ENCODE data around the gene ZNF343. TPM values are rescaled to one million over a fixed set of nuclear protein-coding genes. Genes with fewer than 3 reads are reported as not detected.
"Not testable (repeated sequence)": the region's sequence is repeated elsewhere in the genome, so short reads cannot be mapped to it uniquely, and the experiment has no call there.

The ZNF343 gene
- polyA plus RNA-seq, 1 donor from 2014 or later = 8.5 TPM

DNA sequence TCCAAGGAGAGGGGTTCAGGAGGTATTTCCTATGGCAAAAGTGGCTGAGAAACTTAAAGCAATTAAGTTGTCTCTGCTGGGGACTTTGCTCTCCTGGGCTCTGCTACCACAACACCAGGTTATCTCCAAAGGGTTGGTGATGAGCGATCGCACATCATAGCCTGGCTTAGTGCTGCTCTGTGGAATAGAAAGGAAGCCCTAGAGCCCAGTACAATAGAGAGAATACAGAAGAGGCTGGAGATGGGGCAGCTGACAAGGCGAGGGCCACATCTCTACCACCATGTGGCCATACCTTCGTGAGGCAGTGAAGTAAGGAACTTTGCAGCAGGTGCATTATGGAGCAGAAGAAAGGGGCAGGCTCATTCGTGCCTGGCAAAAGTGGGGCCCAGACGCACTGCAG is 19.0 kb upstream of the ZNF343 start:
- Mint-ChIP-seq H3K27ac (no peak overlapping the region), H3K4me1 (peaks cover 2 to 11% (median 8%) of the 10 kb centered on the region in 3 donors), H3K27me3 (peaks cover 3% of the 10 kb centered on the region), H3K36me3 (no peaks in the 10 kb centered on the region), H3K4me3 (peak overlapping the region in 1 of 4 donors; percentile 13), H3K9me3 (peaks cover 0 to 8% (median 0%) of the 10 kb centered on the region in 3 donors)

DNA sequence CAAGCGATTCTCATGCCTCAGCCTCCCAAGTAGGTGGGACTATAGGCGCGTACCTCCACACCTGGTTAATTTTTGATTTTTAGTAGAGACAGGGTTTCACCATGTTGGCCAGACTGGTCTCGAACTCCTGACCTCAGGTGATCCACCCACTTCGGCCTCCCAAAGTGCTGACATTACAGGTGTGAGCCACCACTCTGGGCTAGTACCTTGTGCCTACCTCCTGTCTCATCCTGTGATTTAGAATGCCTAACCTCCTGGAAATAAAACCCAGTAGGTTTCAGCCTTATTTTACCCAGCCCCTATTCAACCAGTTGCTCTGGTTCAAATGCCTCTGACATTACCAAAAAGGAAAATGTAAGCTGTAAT is 17.5 kb upstream of the ZNF343 start:
- H3K27me3 Mint-ChIP-seq, H3K9me3 Mint-ChIP-seq, H3K36me3 Mint-ChIP-seq: not testable (repeated sequence)
- peak overlapping the region in 1 of 3 donors; percentile 11 for H3K27ac Mint-ChIP-seq
- H3K4me3 Mint-ChIP-seq = peak overlapping the region in 1 of 4 donors; percentile 78
- peaks cover 5 to 15% (median 8%) of the 10 kb centered on the region in 3 donors for H3K4me1 Mint-ChIP-seq

DNA sequence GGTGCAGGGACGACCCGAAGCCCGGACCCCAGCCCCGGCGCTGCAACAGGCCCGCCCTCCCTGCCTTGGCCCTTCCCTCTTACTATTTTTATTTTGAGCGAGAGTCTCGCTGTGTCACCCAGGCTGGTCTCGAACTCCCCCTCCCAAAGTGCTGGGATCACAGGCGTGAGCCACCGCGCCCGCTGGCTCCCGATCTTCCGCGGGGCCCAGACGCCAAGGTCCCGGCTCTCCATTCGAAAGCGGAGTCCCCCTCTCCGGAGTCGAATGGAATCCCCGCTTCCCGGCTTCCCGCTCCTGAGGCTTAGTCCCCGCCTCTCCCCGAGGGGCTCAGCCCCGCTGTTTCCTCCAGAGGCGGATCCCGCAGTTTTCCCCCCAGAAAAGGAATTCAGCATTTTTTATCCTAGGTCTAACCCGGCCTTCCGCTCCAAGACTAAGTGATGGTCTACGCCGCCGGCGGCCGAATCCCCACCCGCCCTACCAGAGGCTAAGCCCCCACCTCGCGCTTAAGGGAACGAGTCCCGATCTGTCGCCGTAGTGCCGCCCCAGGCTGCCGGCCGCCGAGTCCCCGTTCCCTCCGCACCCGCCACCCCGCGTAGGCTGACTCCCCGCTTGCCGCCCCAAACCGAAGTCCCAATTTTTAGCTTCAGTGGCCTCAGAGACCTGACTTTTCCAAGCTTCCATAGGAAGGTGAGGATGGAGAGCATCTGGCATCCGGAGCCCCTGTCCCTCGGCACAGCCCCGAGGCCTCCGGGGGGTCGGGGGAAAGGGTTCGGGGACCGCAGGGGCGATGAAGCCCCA is 16.2 kb upstream of the ZNF343 start:
- no peaks in the 10 kb centered on the region for H3K36me3 Mint-ChIP-seq
- H3K4me3 Mint-ChIP-seq = peak overlapping the region; percentile 86 to 96 (median 94)
- peak overlapping the region in 2 of 3 donors; percentile 23 to 85 for H3K27ac Mint-ChIP-seq
- peaks cover 0 to 5% (median 0%) of the 10 kb centered on the region in 3 donors for H3K9me3 Mint-ChIP-seq
- peaks cover 5 to 13% (median 8%) of the 10 kb centered on the region in 3 donors for H3K4me1 Mint-ChIP-seq
- H3K27me3 Mint-ChIP-seq = peaks cover 3% of the 10 kb centered on the region

DNA sequence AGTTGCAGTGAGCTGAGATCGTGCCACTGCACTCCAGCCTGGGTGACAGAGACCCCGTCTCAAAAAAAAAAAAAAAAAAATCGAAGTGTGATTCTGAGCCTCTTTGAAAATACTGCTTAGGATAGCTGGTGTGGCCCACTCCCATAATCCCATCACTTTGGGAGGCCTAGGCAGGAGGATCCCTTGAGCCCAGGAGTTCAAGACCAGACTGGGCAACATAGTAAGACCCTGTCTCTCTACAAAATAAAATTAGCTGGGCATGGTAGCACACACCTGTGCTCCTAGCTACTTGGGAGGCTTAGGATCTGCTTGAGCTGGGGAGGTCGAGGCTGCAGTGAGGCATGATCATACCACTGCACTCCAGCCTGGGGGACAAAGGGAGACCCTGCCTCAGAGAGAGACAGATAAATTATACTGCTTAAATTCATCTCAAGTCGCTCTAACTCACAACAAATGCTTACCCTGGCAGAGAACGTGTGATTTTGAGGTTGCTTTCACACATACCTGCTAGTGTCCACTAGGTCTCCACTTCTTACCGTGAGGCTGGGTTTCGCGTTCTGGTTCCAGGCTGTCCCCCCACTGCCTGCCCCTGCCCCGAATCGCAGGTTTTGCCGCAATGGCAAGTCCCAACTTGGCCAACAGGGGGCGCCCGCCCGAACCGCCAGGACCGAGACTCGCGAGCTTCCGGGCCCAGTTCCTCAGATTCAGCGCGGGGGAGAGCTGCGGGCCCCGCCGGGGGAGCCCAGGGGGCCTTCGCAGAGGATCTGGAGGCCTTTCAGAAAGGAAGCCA is 15.4 kb upstream of the ZNF343 start:
- Mint-ChIP-seq H3K27me3 (peaks cover 3% of the 10 kb centered on the region), H3K4me1 (peaks cover 5 to 11% (median 8%) of the 10 kb centered on the region in 3 donors), H3K27ac (peak overlapping the region in 1 of 3 donors; percentile 71), H3K9me3 (no peaks in the 10 kb centered on the region), H3K4me3 (peak overlapping the region; percentile 86 to 96 (median 94)), H3K36me3 (no peaks in the 10 kb centered on the region)

DNA sequence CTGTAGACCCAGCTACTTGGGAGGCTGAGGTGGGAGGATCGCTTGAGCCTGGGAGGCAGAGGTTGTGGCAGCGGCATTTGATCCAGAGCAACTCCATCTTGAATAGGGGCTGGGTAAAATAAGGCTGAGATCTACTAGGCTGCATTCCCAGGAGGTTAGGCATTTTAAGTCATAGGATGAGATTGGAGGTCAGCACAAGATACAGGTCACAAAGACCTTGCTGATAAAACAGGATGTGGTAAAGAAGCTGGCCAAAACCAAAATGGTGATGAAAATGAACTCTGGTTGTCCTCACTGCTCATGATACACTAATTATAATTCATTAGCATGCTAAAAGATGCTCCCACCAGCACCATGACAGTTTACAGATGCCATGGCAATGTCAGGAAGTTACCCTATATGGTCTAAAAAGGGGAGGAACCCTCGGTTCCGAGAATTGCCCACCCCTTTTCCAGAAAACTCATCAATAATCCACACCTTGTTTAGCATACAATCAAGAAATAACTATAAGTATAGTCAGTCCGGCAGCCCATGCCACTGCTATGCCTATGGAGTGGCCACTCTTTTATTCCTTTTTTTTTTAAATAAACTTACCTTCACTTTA is 14.2 kb upstream of the ZNF343 start:
- not testable (repeated sequence) for H3K27me3 Mint-ChIP-seq, H3K27ac Mint-ChIP-seq, H3K36me3 Mint-ChIP-seq, H3K9me3 Mint-ChIP-seq
- Mint-ChIP-seq H3K4me1 (peaks cover 5 to 11% (median 8%) of the 10 kb centered on the region in 3 donors), H3K4me3 (peak overlapping the region in 2 of 4 donors; percentile 11 to 48)

DNA sequence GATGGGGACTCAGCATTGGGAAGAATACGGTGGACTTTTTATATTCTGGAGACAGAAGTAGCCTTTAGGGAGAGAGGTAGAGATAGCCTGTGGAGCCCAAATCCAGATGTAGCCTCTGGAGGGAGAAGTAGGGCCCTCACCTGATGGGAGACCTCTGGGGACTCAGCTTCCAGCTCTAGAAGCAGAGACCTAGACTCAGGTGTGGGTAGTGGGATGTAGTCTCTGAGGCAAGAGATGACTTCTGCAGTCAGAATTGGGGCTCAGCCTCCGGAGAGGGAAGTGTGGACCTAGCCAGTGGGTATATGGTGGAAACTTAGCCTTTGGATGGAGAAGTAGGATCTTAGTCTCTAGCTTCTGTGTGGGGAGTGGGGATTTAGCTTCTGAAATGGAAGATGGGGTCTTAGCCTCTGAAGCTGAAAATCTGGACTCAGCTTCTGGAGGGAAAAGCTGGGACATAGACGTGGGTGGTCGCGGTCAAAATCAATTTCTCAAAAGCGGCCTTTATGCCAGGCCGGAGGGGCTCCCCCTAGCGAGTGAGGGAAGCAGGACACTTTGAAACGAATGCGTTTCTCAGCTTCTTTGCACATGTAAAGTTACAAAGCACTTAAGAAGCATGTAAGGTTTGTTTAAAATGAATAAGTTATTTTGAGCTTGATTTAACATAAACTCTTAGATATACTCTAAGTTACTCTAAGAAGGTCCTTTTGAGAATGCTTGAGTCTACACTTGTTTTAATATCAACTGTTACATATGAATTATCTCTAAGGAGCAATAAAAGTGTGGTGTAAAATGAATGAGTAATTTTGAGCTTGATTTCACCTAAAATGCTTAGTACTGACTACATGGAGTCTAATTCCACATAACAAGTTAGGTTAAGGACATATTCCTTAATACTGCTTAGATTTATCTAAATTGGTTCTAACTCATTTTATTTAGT is 12.9 kb upstream of the ZNF343 start:
- Mint-ChIP-seq H3K36me3 (no peaks in the 10 kb centered on the region), H3K4me1 (peaks cover 5 to 11% (median 8%) of the 10 kb centered on the region in 3 donors), H3K4me3 (no peak overlapping the region), H3K27me3 (peaks cover 3% of the 10 kb centered on the region), H3K27ac (no peak overlapping the region), H3K9me3 (no peaks in the 10 kb centered on the region)

DNA sequence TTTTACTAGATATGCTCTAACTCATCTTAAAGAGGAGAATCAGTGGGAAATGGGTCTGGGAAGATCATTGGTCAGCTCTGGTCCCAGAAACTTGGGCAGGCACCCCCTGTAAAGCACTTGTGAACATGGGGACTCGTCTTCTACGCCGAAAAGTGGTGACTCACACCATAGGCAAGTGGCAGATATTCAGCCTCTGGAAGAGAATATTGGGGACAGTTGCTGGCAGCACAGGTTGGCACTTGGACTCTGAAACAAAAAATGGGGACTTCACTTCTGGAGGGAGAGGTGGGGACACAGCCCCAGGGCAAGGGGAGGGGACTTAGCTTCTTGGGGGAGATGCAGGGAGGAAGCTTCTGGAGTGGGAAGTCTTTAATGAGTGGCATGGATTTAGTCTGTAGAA is 11.9 kb upstream of the ZNF343 start:
- Mint-ChIP-seq H3K9me3 (no peaks in the 10 kb centered on the region), H3K4me1 (peaks cover 5 to 11% (median 8%) of the 10 kb centered on the region in 3 donors), H3K27me3 (peaks cover 3% of the 10 kb centered on the region), H3K4me3 (peak overlapping the region in 1 of 4 donors; percentile 41), H3K27ac (no peak overlapping the region), H3K36me3 (no peaks in the 10 kb centered on the region)

DNA sequence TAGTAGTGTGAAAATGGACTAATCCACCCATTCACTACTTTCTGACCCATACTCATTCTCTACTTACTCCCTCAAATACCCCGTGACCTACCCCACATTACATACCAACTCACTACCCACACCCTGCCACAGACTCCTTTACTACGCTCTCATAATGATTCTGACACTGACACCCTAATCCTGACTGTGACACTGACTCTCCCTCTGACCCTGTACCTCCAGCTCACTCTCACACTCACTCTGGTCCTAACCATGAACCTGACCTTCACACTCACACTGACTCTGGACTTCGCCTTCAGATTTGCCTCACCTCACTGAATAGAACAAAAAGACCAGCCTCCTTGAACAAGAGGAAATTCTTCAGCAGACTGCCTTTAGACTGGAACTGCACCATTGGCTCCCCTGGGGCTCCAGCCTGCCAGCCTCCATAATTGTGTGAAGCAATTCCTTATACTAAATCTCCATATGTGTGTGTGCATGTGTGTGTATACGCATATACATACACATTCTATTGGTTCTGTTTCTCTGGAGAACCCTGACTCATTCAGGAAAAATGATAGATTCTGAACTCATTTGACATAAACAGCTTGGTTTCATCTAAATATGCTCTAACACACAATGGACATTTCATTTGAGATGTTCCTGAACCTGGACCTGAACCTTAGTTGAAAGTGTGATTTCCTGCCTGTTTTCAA is 10.5 kb upstream of the ZNF343 start:
- no peaks in the 10 kb centered on the region for H3K36me3 Mint-ChIP-seq
- H3K4me3 Mint-ChIP-seq = no peak overlapping the region
- H3K27me3 Mint-ChIP-seq = peaks cover 4% of the 10 kb centered on the region
- peaks cover 0 to 5% (median 2%) of the 10 kb centered on the region in 3 donors for H3K4me1 Mint-ChIP-seq
- no peaks in the 10 kb centered on the region for H3K9me3 Mint-ChIP-seq
- H3K27ac Mint-ChIP-seq = no peak overlapping the region

DNA sequence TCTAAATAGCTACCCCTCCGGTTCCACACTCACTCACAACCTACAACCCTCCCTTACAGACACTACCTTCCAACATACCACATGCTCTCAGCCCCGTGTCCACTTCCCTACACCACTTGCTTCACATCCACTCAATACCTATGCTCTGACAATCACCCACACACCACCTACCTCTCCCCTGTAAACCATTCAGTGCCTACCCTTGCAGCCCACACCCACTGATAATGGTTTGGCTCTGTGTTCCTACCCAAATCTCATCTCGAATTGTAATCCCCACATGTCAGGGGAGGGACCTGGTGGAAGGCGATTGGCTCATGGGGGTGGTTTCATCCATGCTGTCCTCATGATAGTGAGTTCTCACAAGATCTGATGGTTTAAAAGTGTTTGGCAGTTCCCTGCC is 9.8 kb upstream of the ZNF343 start:
- Mint-ChIP-seq H3K9me3 (no peaks in the 10 kb centered on the region), H3K4me3 (no peak overlapping the region), H3K27ac (no peak overlapping the region), H3K4me1 (peaks cover 0 to 4% (median 2%) of the 10 kb centered on the region in 3 donors), H3K27me3 (peaks cover 7% of the 10 kb centered on the region), H3K36me3 (no peaks in the 10 kb centered on the region)

DNA sequence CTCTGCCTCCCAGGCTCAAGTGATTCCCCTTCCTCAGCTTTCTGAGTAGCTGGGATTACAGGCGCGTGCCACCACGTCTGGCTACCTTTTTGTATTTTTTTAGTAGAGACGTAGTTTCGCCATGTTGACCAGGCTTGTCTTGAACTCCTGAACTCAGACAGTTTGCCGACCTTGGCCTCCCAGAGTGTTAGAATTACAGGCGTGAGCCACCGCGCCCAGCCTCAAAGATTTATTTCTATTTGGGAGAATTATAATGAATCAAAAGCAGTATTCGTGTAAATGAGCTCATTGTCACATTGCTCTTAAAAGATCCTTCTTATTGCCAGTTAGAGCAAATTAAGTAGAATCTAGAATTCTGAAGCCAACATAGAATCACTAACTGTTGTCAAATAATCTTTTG is 9.4 kb upstream of the ZNF343 start:
- peaks cover 4% of the 10 kb centered on the region for H3K27me3 Mint-ChIP-seq
- no peaks in the 10 kb centered on the region for H3K36me3 Mint-ChIP-seq
- no peaks in the 10 kb centered on the region for H3K9me3 Mint-ChIP-seq
- peaks cover 0 to 4% (median 2%) of the 10 kb centered on the region in 3 donors for H3K4me1 Mint-ChIP-seq
- no peak overlapping the region for H3K27ac Mint-ChIP-seq
- no peak overlapping the region for H3K4me3 Mint-ChIP-seq

DNA sequence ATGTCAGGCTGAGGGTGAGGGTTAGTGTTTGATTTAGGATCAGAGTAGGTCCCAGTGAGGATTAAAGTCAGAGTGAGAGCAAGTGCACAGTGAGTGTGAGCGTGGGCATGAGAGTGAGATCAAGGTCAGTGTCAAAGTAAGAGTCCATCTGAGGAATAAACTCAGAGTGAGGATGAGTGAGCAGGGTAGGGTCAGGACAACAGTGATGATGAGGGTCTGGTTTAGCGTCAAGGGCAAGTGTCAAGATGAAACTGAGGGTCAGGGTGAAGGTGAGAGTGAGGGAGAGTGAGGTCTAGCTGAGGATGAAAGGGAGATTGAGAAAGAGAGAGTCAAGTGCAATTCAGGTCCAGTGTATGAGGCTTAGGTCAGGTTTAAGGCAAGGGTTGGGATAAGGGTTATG is 7.7 kb upstream of the ZNF343 start:
- no peak overlapping the region for H3K27ac Mint-ChIP-seq
- no peaks in the 10 kb centered on the region for H3K36me3 Mint-ChIP-seq
- H3K27me3 Mint-ChIP-seq = peaks cover 6% of the 10 kb centered on the region
- peaks cover 0 to under 1% (median 0%) of the 10 kb centered on the region in 3 donors for H3K4me1 Mint-ChIP-seq
- no peaks in the 10 kb centered on the region for H3K9me3 Mint-ChIP-seq
- H3K4me3 Mint-ChIP-seq = no peak overlapping the region

DNA sequence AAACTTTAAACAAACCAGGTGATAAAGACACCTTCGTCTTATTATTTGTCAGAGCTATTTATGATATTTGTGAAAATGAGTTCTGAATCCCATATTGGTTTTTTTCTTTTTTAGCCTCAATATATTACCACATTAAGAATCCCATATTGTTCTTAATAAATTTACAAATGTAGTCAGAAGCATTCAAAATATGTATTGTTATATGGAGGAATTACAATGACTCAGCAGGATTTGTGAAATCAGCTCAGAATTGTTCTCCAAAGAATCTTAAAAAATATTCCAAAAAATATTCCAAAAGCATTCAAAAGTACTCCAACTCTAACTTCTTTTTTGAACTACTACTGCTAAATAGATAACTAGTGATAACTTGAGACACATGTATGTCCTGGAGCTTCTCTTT is 6.5 kb upstream of the ZNF343 start:
- H3K27ac Mint-ChIP-seq = no peak overlapping the region
- no peaks in the 10 kb centered on the region for H3K9me3 Mint-ChIP-seq
- H3K27me3 Mint-ChIP-seq = peaks cover 11% of the 10 kb centered on the region
- H3K36me3 Mint-ChIP-seq = no peaks in the 10 kb centered on the region
- H3K4me1 Mint-ChIP-seq = no peaks in the 10 kb centered on the region
- H3K4me3 Mint-ChIP-seq = no peak overlapping the region

DNA sequence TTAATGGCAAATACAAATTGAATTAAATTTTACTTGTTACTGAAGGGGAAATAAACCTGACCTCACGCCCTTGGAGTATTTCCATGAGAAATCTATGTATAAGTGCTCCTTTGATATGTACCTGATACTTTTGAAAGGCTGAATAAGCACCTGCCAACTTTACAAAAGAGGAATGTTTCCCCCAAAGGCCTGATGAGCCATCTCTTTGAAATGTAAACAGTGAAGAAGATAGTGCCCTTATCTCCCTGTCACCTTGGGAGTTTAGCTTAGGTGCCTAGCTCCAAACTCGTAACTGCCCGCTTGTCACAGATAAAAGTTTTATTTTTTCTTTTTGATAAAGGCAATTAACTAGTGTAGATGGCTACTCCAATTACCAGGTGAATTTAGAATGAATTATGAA is 1.1 kb upstream of the ZNF343 start:
- Mint-ChIP-seq H3K36me3 (no peaks in the 10 kb centered on the region), H3K9me3 (no peaks in the 10 kb centered on the region), H3K4me3 (peak overlapping the region in 2 of 4 donors; percentile 54 to 99), H3K27me3 (peaks cover 11% of the 10 kb centered on the region), H3K27ac (no peak overlapping the region), H3K4me1 (peaks cover 11 to 12% (median 11%) of the 10 kb centered on the region in 3 donors)

DNA sequence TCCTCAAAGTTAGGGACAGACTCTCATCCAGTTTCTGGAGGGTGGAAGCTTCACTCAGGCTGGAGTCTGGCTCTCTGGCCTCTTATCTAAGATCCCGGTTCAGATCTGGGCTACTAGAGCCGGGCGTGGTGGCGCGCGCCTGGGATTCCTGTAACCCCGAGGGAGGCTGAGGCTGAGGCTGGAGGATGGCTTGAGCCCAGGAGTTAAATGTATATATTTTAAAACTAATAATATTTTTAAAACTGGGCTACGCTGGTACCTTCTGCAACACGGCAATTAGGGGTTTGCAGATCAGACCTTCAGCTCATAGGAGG is 710 bp upstream of the ZNF343 start:
- Mint-ChIP-seq H3K4me1 (peaks cover 11 to 12% (median 11%) of the 10 kb centered on the region in 3 donors), H3K36me3 (no peaks in the 10 kb centered on the region), H3K4me3 (peak overlapping the region; percentile 95 to 100 (median 99)), H3K27me3 (peaks cover 10% of the 10 kb centered on the region), H3K27ac (peak overlapping the region in 1 of 3 donors; percentile 88), H3K9me3 (no peaks in the 10 kb centered on the region)
